ENCODE measurements around the gene CORIN.

The CORIN gene

GRCh38 chr4:47718696-47719095, 119.2 kb downstream of the CORIN start:
- H3K36me3 ChIP-seq (ENCODE audit: insufficient read depth), result no peaks in the 10 kb centered on the region
- no peak overlapping the region for H3K9ac ChIP-seq
- no peak overlapping the region for H3K4me3 ChIP-seq (IDR thresholded peaks at IDR 0.05; ENCODE audit: insufficient read depth, low read depth, low read length)
- no peaks in the 10 kb centered on the region for H4K20me1 ChIP-seq (ENCODE audit: insufficient read depth)
- no peaks in the 10 kb centered on the region for H3K79me2 ChIP-seq (ENCODE audit: insufficient read depth, low read depth)
- H3K27ac ChIP-seq, result no peak overlapping the region
- no peak overlapping the region for H2AFZ ChIP-seq (ENCODE audit: low read depth)
- H3K4me2 ChIP-seq, result no peak overlapping the region
- TF ChIP-seq CTCF (conservative IDR thresholded peaks at IDR 0.05; ENCODE audit: low read depth, low read length), result no peak
- no peaks in the 10 kb centered on the region for H3K27me3 ChIP-seq (ENCODE audit: insufficient read depth, low read depth)
- no peaks in the 10 kb centered on the region for H3K4me1 ChIP-seq (ENCODE audit: low read depth, poor library complexity, severe bottlenecking)

- no peaks in the 10 kb centered on the region for H3K4me1 ChIP-seq (ENCODE audit: low read depth, poor library complexity, severe bottlenecking)
- no peak overlapping the region for H2AFZ ChIP-seq (ENCODE audit: low read depth)
- TF ChIP-seq CTCF (conservative IDR thresholded peaks at IDR 0.05; ENCODE audit: low read depth, low read length), result no peak
- H3K36me3 ChIP-seq (ENCODE audit: insufficient read depth), result no peaks in the 10 kb centered on the region
- no peaks in the 10 kb centered on the region for H4K20me1 ChIP-seq (ENCODE audit: insufficient read depth)
- no peak overlapping the region for H3K4me2 ChIP-seq
- H3K27me3 ChIP-seq (ENCODE audit: insufficient read depth, low read depth), result no peaks in the 10 kb centered on the region
- H3K4me3 ChIP-seq (IDR thresholded peaks at IDR 0.05; ENCODE audit: insufficient read depth, low read depth, low read length), result no peak overlapping the region
- no peak overlapping the region for H3K9ac ChIP-seq
- H3K27ac ChIP-seq, result no peak overlapping the region
- H3K79me2 ChIP-seq (ENCODE audit: insufficient read depth, low read depth), result no peaks in the 10 kb centered on the region
Observed at GRCh38 chr4:47717188-47717587, 120.7 kb downstream of the CORIN start.

GRCh38 chr4:47715716-47716416, 122.0 kb downstream of the CORIN start:
- Histone ChIP-seq H3K4me3 (IDR thresholded peaks at IDR 0.05; ENCODE audit: insufficient read depth, low read depth, low read length) (no peak overlapping the region), H3K36me3 (ENCODE audit: insufficient read depth) (no peaks in the 10 kb centered on the region), H3K79me2 (ENCODE audit: insufficient read depth, low read depth) (no peaks in the 10 kb centered on the region), H3K4me1 (ENCODE audit: low read depth, poor library complexity, severe bottlenecking) (no peaks in the 10 kb centered on the region), H2AFZ (ENCODE audit: low read depth) (no peak overlapping the region), H3K4me2 (no peak overlapping the region), H3K27me3 (ENCODE audit: insufficient read depth, low read depth) (no peaks in the 10 kb centered on the region), H4K20me1 (ENCODE audit: insufficient read depth) (no peaks in the 10 kb centered on the region), H3K27ac (no peak overlapping the region), H3K9ac (no peak overlapping the region)
- no peak for TF ChIP-seq CTCF (conservative IDR thresholded peaks at IDR 0.05; ENCODE audit: low read depth, low read length)

- TF ChIP-seq CTCF (conservative IDR thresholded peaks at IDR 0.05; ENCODE audit: low read depth, low read length), result no peak
- H3K27me3 ChIP-seq (ENCODE audit: insufficient read depth, low read depth), result no peaks in the 10 kb centered on the region
- H3K4me3 ChIP-seq (IDR thresholded peaks at IDR 0.05; ENCODE audit: insufficient read depth, low read depth, low read length), result no peak overlapping the region
- no peak overlapping the region for H3K9ac ChIP-seq
- no peaks in the 10 kb centered on the region for H3K36me3 ChIP-seq (ENCODE audit: insufficient read depth)
- H3K79me2 ChIP-seq (ENCODE audit: insufficient read depth, low read depth), result no peaks in the 10 kb centered on the region
- no peak overlapping the region for H3K4me2 ChIP-seq
- no peak overlapping the region for H3K27ac ChIP-seq
- H3K4me1 ChIP-seq (ENCODE audit: low read depth, poor library complexity, severe bottlenecking), result no peaks in the 10 kb centered on the region
- no peak overlapping the region for H2AFZ ChIP-seq (ENCODE audit: low read depth)
- no peaks in the 10 kb centered on the region for H4K20me1 ChIP-seq (ENCODE audit: insufficient read depth)
Observed at GRCh38 chr4:47714269-47714668, 123.6 kb downstream of the CORIN start.

Data from KMS-11 (cell line).